ENCODE results near the gene SOX12. TPM values are rescaled to one million over a fixed set of nuclear protein-coding genes. Genes with fewer than 3 reads are reported as not detected.

SOX12 gene
- total RNA-seq, 1 experiment from 2014 or later = 14.7 TPM

DNA sequence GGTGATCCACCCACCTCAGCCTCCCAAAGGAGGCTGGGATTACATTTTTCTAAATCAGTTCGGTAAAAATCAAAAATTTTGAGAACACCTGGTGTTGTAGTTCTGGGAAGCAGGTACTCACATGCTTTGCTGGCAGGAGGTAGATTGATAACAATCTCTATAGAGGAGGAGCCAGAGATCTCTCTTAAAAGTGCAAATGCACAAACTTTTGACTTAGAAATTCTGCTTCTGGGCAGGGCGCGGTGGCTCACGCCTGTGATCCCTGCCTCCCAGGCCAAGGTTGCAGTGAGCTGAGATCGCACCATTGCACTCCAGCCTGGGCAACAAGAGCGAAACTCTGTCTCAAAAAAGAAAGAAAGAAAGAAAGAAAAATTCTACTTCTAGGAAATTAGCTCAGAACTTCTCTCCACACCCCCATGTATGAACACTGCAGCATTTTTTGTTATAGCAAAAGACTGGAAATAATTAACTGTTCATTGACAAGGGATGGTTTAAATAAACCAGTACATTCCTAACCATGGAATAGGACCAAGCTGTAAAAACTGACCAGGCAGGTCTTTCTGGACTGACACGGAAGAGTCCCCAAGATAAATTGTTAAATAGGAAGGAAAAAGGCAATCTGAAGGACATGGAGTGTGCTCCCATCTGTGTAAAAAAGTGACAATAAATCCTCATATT, 40.8 kb downstream of the SOX12 start:
- no TSS peak for BruUV-seq (replicated peaks)
- peaks cover 78% of the 10 kb centered on the region for H3K4me1 ChIP-seq
- intact Hi-C loops (cut with micrococcal nuclease; ENCODE audit: unreplicated experiment) = loop anchor here (1.0 kb wide), 1 partner anchor 36 kb away; no protein-coding TSS in a partner anchor

DNA sequence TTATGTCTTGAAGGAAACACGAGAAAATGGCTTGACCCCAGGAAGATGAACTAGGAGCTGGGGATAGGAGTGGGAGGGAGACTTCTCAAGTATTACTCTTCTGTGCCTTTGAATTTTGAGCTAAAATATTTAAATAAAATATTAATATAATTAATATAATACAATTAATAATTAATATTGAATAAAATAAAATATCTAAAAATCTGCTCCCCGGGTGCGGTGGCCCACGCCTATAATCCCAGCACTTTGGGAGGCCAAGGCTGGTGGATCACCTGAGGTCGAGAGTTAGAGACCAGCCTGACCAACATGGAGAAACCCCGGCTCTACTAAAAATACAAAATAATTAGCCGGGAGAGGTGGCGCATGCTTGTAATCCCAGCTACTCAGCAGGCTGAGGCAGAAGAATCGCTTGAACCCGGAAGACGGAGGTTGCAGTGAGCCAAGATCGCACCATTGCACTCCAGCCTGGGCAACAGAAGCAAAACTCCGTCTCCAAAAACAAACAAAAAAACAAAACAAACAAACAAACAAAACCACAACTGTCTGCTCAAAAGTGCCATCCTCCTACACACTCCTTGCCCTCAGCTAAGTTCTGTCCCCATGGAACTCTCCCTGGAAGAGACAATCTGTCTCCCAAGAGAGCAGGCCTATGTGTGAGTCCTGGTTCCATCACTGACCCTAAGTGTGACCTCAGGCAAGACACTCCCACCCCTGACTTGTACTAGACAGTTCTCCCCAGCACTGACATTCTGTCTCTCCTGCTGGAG, 41.5 kb downstream of the SOX12 start:
- Mint-ChIP-seq H3K9me3 (ENCODE audit: unreplicated experiment) (no peaks in the 10 kb centered on the region), H3K27ac (ENCODE audit: unreplicated experiment) (peak overlapping the region; percentile 99), H3K27me3 (ENCODE audit: insufficient read depth, unreplicated experiment) (no peaks in the 10 kb centered on the region), H3K4me1 (ENCODE audit: low read depth, unreplicated experiment) (peaks cover 85% of the 10 kb centered on the region), H3K4me3 (ENCODE audit: unreplicated experiment) (peak overlapping the region; percentile 65), H3K36me3 (ENCODE audit: insufficient read depth, unreplicated experiment) (peaks cover 41% of the 10 kb centered on the region)
- Histone ChIP-seq H3K9me3 (no peaks in the 10 kb centered on the region), H3K4me1 (peaks cover 83% of the 10 kb centered on the region), H3K4me3 (ENCODE audit: low read depth, low read length) (no peak overlapping the region), H3K36me3 (ENCODE audit: control insufficient read depth, insufficient read depth, low read length) (no peaks in the 10 kb centered on the region), H3K27me3 (replicated peaks; ENCODE audit: control insufficient read depth, insufficient read depth, low read length) (no peaks in the 10 kb centered on the region)
- TF ChIP-seq, protein P1, sequence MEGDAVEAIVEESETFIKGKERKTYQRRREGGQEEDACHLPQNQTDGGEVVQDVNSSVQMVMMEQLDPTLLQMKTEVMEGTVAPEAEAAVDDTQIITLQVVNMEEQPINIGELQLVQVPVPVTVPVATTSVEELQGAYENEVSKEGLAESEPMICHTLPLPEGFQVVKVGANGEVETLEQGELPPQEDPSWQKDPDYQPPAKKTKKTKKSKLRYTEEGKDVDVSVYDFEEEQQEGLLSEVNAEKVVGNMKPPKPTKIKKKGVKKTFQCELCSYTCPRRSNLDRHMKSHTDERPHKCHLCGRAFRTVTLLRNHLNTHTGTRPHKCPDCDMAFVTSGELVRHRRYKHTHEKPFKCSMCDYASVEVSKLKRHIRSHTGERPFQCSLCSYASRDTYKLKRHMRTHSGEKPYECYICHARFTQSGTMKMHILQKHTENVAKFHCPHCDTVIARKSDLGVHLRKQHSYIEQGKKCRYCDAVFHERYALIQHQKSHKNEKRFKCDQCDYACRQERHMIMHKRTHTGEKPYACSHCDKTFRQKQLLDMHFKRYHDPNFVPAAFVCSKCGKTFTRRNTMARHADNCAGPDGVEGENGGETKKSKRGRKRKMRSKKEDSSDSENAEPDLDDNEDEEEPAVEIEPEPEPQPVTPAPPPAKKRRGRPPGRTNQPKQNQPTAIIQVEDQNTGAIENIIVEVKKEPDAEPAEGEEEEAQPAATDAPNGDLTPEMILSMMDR (IDR thresholded peaks at IDR 0.05; ENCODE audit: insufficient read depth in 1 of 2, low read depth in 1 of 2, low read length in 1 of 2, severe bottlenecking in 1 of 2, unreplicated experiment in 1 of 2) = no peak
- BruUV-seq (replicated peaks) = no TSS peak
- ChIA-PET POLR2A (interaction anchor here (1.1 to 2.0 kb wide), 3 partner anchors 13 to 41 kb away, joined by 4 to 22 read pairs (median 9); partner anchors contain the start of gene TRIB3), CTCF (interaction anchor here (0.5 to 1.1 kb wide), 4 partner anchors 14 to 111 kb away, joined by 3 to 8 read pairs (median 4); partner anchors contain the start of gene TRIB3)
- no peak for DNase-seq
- intact Hi-C loops (cut with micrococcal nuclease; ENCODE audit: unreplicated experiment) = loop anchor here (1.0 kb wide), 1 partner anchor 35 kb away; no protein-coding TSS in a partner anchor

More for the DNA sequence above, 40.8 kb downstream of the SOX12 start:
- Histone ChIP-seq H3K4me3 (ENCODE audit: low read depth, low read length) (no peak overlapping the region), H3K9me3 (no peaks in the 10 kb centered on the region), H3K27me3 (replicated peaks; ENCODE audit: control insufficient read depth, insufficient read depth, low read length) (no peaks in the 10 kb centered on the region), H3K36me3 (ENCODE audit: control insufficient read depth, insufficient read depth, low read length) (no peaks in the 10 kb centered on the region)
- Mint-ChIP-seq H3K27ac (ENCODE audit: unreplicated experiment) (peak overlapping the region; percentile 99), H3K4me1 (ENCODE audit: low read depth, unreplicated experiment) (peaks cover 85% of the 10 kb centered on the region), H3K9me3 (ENCODE audit: unreplicated experiment) (no peaks in the 10 kb centered on the region), H3K36me3 (ENCODE audit: insufficient read depth, unreplicated experiment) (peaks cover 38% of the 10 kb centered on the region), H3K27me3 (ENCODE audit: insufficient read depth, unreplicated experiment) (no peaks in the 10 kb centered on the region), H3K4me3 (ENCODE audit: unreplicated experiment) (peak overlapping the region; percentile 65)
- CTCF ChIA-PET = interaction anchor here (0.5 to 1.0 kb wide), 3 partner anchors 18 to 112 kb away, joined by 3 to 8 read pairs (median 4); no protein-coding TSS in a partner anchor
- POLR2A ChIA-PET = interaction anchor here (1.1 to 2.0 kb wide), 3 partner anchors 14 to 41 kb away, joined by 4 to 22 read pairs (median 9); partner anchors contain the start of gene TRIB3
- peak; percentile 65 to 71 for DNase-seq
- TF ChIP-seq, protein P1 (IDR thresholded peaks at IDR 0.05; ENCODE audit: insufficient read depth in 1 of 2, low read depth in 1 of 2, low read length in 1 of 2, severe bottlenecking in 1 of 2, unreplicated experiment in 1 of 2) = no peak

DNA sequence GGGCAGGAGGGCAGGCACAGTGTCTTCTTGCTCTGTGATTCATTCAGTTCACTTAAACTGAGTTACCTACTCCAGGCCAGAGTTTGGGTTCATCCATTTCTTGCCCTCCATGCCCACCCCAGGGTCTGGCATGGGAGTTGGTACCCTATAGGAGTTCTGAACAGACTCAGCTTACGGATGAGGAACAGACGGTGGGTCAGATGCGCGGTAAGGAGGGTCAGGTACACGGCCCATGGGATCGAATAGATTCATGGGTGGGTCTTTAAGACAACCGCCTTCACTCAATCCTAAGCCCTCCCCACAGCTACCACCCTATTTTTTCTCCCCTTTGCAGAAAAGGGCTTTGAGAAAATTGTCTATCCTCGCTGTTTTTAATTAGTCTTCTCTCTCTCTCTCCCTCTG, 42.1 kb downstream of the SOX12 start:
- no peaks in the 10 kb centered on the region for H3K27me3 Mint-ChIP-seq (ENCODE audit: insufficient read depth, unreplicated experiment)
- no peaks in the 10 kb centered on the region for H3K36me3 ChIP-seq (ENCODE audit: control insufficient read depth, insufficient read depth, low read length)
- H3K36me3 Mint-ChIP-seq (ENCODE audit: insufficient read depth, unreplicated experiment) = peaks cover 47% of the 10 kb centered on the region
- no peaks in the 10 kb centered on the region for H3K9me3 ChIP-seq
- BruUV-seq (replicated peaks) = no TSS peak
- no peak overlapping the region for H3K4me3 ChIP-seq (ENCODE audit: low read depth, low read length)
- H3K4me1 Mint-ChIP-seq (ENCODE audit: low read depth, unreplicated experiment) = peaks cover 88% of the 10 kb centered on the region
- ChIA-PET POLR2A (interaction anchor here (2.0 kb wide), 1 partner anchor 13 kb away, joined by 22 read pairs; the partner anchor contains the start of gene TRIB3), CTCF (interaction anchor here (1.1 kb wide), 1 partner anchor 13 kb away, joined by 4 read pairs; the partner anchor contains the start of gene TRIB3)
- peak overlapping the region; percentile 99 for H3K27ac Mint-ChIP-seq (ENCODE audit: unreplicated experiment)
- H3K4me1 ChIP-seq = peaks cover 89% of the 10 kb centered on the region
- H3K9me3 Mint-ChIP-seq (ENCODE audit: unreplicated experiment) = no peaks in the 10 kb centered on the region
- DNase-seq = no peak
- intact Hi-C loops (cut with micrococcal nuclease; ENCODE audit: unreplicated experiment) = no loop called here
- peak overlapping the region; percentile 52 for H3K4me3 Mint-ChIP-seq (ENCODE audit: unreplicated experiment)
- TF ChIP-seq, protein P1 (IDR thresholded peaks at IDR 0.05; ENCODE audit: insufficient read depth in 1 of 2, low read depth in 1 of 2, low read length in 1 of 2, severe bottlenecking in 1 of 2, unreplicated experiment in 1 of 2) = no peak
- no peaks in the 10 kb centered on the region for H3K27me3 ChIP-seq (replicated peaks; ENCODE audit: control insufficient read depth, insufficient read depth, low read length)

Data from Caco-2 (cell line).